Parathyroid adenoma (tissue), 2 donors: ENCODE results near the gene GPC5.
"Not testable (repeated sequence)": the region's sequence is repeated elsewhere in the genome, so short reads cannot be mapped to it uniquely, and the experiment has no call there.

ENCODE experiments used
- H2AFZ ChIP-seq: fragments of 300-600 bp; sonication (generic); one replicate; pipeline ENCODE4 v1.7.0; 2017; ENCODE audit warnings: antibody characterized with exemption, mild to moderate bottlenecking
- H3K27ac ChIP-seq: fragments of 300-600 bp; sonication (generic); one replicate; pipeline ENCODE4 v1.7.0; 2017
- H3K27me3 ChIP-seq: fragments of 300-600 bp; sonication (generic); one replicate; pipeline ENCODE4 v1.7.0; 2017; ENCODE audit warnings: low read length; ENCODE audit not compliant: control insufficient read depth, insufficient read depth
- H3K36me3 ChIP-seq: fragments of 300-600 bp; sonication (generic); one replicate; pipeline ENCODE4 v1.7.0; 2017; ENCODE audit warnings: low read length; ENCODE audit not compliant: control insufficient read depth, insufficient read depth
- H3K4me1 ChIP-seq: fragments of 300-600 bp; sonication (generic); one replicate; pipeline ENCODE4 v1.7.0; 2017; ENCODE audit warnings: control low read depth
- H3K4me2 ChIP-seq: fragments of 300-600 bp; sonication (generic); one replicate; pipeline ENCODE4 v1.7.0; 2017; ENCODE audit warnings: low read length
- H3K4me3 ChIP-seq: fragments of 300-600 bp; sonication (generic); one replicate; pipeline ENCODE4 v1.7.0; 2017; ENCODE audit warnings: low read depth, low read length
- H3K79me2 ChIP-seq: fragments of 300-600 bp; sonication (generic); one replicate; pipeline ENCODE4 v1.7.0; 2017; ENCODE audit warnings: control low read depth
- H3K9ac ChIP-seq: fragments of 300-600 bp; sonication (generic); one replicate; pipeline ENCODE4 v1.7.0; 2017; ENCODE audit warnings: mild to moderate bottlenecking
- H3K9me3 ChIP-seq: fragments of 300-600 bp; sonication (generic); one replicate; pipeline ENCODE4 v1.7.0; 2017; ENCODE audit warnings: low read length; ENCODE audit not compliant: control insufficient read depth
- CTCF ChIP-seq: fragments of 300-600 bp; sonication (generic); IDR thresholded peaks from one replicate; pipeline ENCODE4 v1.7.0; 2017; ENCODE audit warnings: antibody characterized with exemption, mild to moderate bottlenecking
- donor health status: primary hyperparathyroidism.

GPC5 gene

GRCh38 chr13:92461402-92461801 lies 1063.0 kb downstream of the GPC5 start:
- no peaks in the 10 kb centered on the region for H3K4me1 ChIP-seq
- H3K4me2 ChIP-seq = no peak overlapping the region
- H3K27ac ChIP-seq = no peak overlapping the region
- no peaks in the 10 kb centered on the region for H3K79me2 ChIP-seq
- H3K9me3 ChIP-seq = no peaks in the 10 kb centered on the region
- no peak overlapping the region for H3K4me3 ChIP-seq
- H3K36me3 ChIP-seq = no peaks in the 10 kb centered on the region
- no peak for TF ChIP-seq CTCF
- no peak overlapping the region for H2AFZ ChIP-seq
- H3K27me3 ChIP-seq = no peaks in the 10 kb centered on the region
- H3K9ac ChIP-seq = no peak overlapping the region

DNA sequence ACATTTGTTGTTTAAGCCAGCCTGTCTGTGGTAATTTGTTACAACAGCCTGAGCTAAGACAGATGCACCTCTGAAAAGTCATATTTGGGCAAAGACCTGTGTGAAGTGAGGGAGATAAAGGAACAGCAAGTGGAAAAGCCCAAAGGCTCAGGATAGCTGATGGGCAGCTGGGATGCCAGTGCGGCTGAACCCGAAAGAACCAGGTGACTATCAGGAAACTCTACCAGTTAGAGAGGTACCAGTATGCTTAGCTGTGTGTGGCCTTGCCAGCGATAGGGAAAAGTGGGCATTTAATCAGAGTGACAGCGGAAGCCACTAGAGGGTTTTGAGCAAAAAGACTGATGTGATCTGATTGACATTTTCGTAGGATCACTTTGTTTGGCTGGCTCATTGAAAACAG lies 1063.4 kb downstream of the GPC5 start:
- Histone ChIP-seq H3K27me3 (no peaks in the 10 kb centered on the region), H3K4me3 (no peak overlapping the region), H3K27ac (no peak overlapping the region), H3K79me2 (no peaks in the 10 kb centered on the region), H3K4me1 (no peaks in the 10 kb centered on the region), H3K4me2 (no peak overlapping the region), H3K36me3 (no peaks in the 10 kb centered on the region), H3K9ac (no peak overlapping the region), H3K9me3 (no peaks in the 10 kb centered on the region), H2AFZ (no peak overlapping the region)
- no peak for TF ChIP-seq CTCF

GRCh38 chr13:92463134-92463533 lies 1064.7 kb downstream of the GPC5 start:
- Histone ChIP-seq H3K4me3 (no peak overlapping the region), H3K4me2 (no peak overlapping the region), H3K36me3 (no peaks in the 10 kb centered on the region), H2AFZ (no peak overlapping the region), H3K27me3 (no peaks in the 10 kb centered on the region), H3K79me2 (no peaks in the 10 kb centered on the region), H3K9ac (no peak overlapping the region), H3K27ac (no peak overlapping the region), H3K9me3 (no peaks in the 10 kb centered on the region), H3K4me1 (no peaks in the 10 kb centered on the region)
- no peak for TF ChIP-seq CTCF

DNA sequence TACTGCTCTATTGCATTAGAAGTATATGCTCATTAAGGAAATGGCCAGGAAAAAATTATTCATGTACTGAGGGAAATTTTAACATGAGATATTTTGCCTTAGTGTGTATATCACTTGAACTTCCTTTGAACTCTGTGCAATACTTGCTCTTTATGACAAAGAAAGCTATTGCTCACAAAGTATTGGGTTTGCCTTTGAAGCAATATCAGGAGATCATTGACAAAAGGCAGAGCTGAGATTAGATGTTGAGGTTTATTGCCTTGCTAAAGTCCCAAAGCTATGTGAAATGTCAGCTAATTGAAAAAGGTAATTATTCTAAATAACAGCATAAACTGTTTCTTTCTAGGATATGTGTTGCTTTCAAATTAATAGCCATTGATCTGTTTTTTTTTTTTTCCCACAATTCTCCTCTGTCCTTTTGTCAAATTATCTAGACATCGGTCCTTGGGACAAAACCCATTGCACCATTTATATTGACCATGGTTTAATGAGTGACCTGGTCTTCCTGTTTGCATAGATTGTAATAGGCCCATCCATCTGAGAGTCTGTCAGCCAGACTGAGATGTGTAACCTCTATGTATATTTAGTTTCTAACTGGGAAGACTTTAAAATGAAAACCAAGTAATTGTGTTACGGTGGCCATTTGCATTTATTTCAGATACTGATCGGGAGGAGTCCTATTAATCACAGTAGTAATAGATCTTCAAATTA lies 1075.5 kb downstream of the GPC5 start:
- Histone ChIP-seq H2AFZ (no peak overlapping the region), H3K4me2 (no peak overlapping the region), H3K27ac (no peak overlapping the region), H3K36me3 (no peaks in the 10 kb centered on the region), H3K9me3 (no peaks in the 10 kb centered on the region), H3K79me2 (no peaks in the 10 kb centered on the region), H3K27me3 (no peaks in the 10 kb centered on the region), H3K9ac (no peak overlapping the region), H3K4me1 (no peaks in the 10 kb centered on the region), H3K4me3 (no peak overlapping the region)
- no peak for TF ChIP-seq CTCF

DNA sequence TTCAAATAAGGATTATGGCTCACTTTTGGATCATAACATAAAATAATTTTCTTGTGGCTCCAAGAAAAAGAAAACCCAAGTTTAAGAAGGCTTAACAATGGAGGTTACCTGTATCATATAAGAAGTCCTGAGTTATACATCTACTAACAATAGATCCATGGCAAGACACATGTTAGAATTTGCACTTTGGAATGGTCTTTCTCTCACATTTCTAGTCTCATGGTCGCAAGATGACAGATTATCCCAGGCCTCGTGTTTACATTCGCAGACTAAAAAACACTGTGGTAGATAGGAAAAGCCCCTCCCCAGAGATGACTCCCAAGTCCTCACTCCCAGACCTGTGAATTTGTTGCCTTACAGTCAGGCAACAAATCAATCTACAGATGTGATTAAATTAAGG lies 1082.0 kb downstream of the GPC5 start:
- H3K4me1 ChIP-seq = no peaks in the 10 kb centered on the region
- H3K4me2 ChIP-seq = no peak overlapping the region
- H3K4me3 ChIP-seq = no peak overlapping the region
- no peaks in the 10 kb centered on the region for H3K27me3 ChIP-seq
- H3K9ac ChIP-seq = no peak overlapping the region
- no peaks in the 10 kb centered on the region for H3K79me2 ChIP-seq
- H2AFZ ChIP-seq = no peak overlapping the region
- no peaks in the 10 kb centered on the region for H3K9me3 ChIP-seq
- no peak overlapping the region for H3K27ac ChIP-seq
- H3K36me3 ChIP-seq = no peaks in the 10 kb centered on the region
- TF ChIP-seq CTCF = no peak

DNA sequence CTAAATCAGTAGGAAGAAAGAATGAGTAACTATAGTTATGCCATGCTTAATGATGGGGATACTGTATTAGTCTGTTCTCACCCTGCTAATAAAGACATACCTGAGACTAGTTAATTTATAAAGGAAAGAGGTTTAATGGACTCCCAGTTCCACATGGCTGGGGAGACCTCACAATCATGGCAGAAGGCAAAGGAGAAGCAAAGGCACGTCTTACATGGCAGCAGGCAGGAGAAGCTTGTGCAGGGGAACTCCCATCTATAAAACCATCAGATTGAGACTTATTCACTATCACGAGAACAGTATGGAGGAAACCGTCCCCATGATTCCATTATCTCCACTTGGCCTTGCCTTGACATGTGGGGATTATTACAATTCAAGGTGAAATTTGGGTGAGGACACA lies 1084.4 kb downstream of the GPC5 start:
- H3K4me3 ChIP-seq, H2AFZ ChIP-seq, H3K4me2 ChIP-seq, H3K9ac ChIP-seq, H3K9me3 ChIP-seq, H3K36me3 ChIP-seq, H3K27ac ChIP-seq, H3K4me1 ChIP-seq, H3K27me3 ChIP-seq, H3K79me2 ChIP-seq: not testable (repeated sequence)
